HT1080 (cell line): Measurements from ENCODE around the gene FOXP1. TPM values are rescaled to one million over a fixed set of nuclear protein-coding genes. Genes with fewer than 3 reads are reported as not detected.
"Not testable (repeated sequence)": the region's sequence is repeated elsewhere in the genome, so short reads cannot be mapped to it uniquely, and the experiment has no call there.

ENCODE experiments used
- DNase-seq: peaks from one replicate; pipeline ENCODE4 v3.0.0-alpha.2; 2015; ENCODE audit warnings: low read depth
- total RNA-seq: library from RNA; depleted of rRNA; stranded (reverse); fragments of >200 nt; shearing (Covaris generic); gene quantifications from 2 replicates; pipeline ENCODE4 v1.2.3, GENCODE V29; 2014

FOXP1 gene
- total RNA-seq, 1 experiment from 2014 or later, result 65.9 TPM

DNA sequence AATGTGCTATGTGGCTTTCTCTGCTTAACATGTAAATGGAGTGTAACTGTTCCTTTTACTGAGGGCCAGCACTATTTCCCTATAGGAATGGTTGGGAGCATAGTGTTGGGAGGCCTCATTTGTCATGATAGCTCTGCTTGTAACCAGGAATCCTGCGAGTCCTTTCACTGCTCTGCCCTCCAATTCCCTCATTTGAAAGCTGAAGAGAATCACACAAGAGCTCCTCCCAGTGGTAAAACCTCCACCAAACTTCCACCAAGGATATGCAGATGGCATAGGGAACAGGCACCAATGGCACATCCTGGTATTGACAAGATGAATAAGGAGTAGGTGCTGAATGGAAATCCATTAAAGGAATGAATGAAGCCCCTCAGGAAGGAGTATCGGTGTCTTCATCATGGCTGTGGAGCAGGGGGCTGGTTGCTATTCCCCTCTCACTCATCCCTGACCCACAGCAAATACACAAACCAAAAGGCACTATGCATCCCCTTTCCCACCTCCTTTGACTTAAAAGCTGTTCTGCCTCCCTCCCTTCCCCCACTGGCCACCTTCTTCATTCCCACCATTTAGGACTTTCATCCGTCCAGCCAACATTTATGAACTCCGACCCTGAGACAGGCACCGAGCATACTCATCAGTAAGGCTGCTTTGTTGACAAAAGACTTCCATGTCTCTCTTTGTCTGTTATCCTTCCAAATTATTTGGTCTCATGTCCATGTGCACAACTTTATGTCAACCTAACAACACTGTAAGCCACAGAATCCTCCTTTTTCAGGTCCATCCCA, 560.8 kb downstream of the FOXP1 start:
- DNase-seq, result no peak

DNA sequence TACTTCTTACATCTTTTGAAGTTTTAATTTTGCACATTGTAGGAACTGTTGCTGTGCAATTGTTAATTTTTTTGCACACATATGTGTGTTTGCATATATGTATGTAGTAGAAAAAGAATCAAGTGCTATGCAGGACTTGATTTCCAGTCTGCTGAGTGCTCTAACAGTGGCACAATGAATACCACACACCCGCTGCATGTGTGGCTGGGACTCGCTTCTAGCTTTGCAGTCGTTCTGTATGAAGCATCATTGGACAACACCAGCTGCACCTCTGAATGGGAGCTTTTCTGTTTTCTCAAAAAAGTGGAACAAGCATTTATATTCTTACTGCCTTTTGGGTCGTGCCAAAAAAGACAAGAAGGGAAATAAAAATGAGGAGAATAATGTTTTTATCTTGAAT, 564.7 kb downstream of the FOXP1 start:
- no peak for DNase-seq

DNA sequence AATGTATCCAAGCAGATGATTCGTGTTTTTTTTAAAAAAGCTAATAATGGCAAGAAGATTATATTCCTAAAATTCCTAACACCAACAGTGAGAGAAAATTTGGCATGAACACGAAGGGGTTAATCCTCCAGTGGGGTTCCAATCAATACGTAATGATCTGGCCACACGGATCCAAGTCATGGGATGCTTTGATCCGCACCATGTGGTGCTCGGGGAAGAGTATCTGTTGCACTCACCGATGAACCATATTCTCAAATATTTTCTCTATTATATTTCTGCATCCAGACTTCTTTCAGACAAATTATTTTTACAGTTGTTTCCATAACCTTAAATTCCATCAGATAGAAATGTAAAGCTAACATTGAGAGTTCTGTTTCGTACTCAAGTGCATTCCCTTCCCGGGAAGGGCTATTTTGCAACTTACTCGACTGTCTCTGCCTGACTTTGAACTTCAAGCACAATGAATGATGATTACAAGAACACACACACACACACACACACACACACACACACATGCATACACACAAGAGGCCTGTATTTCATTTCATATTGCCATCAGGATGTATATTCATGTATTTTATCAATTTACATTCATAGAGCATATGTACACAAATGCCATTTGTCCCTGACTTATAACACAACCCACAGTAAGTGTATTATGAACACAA, 567.2 kb downstream of the FOXP1 start:
- DNase-seq, result no peak

DNA sequence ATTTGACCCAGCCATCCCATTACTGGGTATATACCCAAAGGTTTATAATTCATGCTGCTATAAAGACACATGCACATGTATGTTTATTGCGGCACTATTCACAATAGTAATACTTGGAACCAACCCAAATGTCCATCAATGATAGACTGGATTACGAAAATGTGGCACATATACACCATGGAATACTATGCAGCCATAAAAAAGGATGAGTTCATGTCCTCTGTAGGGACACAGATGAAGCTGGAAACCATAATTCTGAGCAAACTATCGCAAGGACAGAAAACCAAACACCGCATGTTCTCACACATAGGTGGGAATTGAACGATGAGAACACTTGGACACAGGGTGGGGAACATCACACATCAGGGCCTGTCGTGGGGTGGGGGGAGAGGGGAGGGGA, 568.9 kb downstream of the FOXP1 start:
- DNase-seq, result not testable (repeated sequence)

DNA sequence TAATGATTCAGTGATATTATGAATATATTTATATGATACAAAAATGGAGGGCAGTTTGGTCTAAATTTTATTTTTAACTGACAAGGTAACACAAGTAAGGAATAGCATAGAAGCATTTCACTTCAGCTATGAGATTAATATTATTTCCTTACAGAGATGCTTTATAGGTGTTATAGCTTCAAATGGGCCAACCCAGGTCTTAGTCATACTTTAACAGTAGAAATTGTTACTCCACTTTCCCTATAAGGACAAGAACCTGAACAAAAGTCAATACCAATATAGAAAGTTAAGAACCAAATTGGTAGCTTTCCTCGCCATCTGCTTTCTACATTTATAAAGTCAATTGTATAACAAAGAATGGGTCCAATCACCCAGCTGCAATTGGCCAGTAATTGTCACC, 570.6 kb downstream of the FOXP1 start:
- no peak for DNase-seq

DNA sequence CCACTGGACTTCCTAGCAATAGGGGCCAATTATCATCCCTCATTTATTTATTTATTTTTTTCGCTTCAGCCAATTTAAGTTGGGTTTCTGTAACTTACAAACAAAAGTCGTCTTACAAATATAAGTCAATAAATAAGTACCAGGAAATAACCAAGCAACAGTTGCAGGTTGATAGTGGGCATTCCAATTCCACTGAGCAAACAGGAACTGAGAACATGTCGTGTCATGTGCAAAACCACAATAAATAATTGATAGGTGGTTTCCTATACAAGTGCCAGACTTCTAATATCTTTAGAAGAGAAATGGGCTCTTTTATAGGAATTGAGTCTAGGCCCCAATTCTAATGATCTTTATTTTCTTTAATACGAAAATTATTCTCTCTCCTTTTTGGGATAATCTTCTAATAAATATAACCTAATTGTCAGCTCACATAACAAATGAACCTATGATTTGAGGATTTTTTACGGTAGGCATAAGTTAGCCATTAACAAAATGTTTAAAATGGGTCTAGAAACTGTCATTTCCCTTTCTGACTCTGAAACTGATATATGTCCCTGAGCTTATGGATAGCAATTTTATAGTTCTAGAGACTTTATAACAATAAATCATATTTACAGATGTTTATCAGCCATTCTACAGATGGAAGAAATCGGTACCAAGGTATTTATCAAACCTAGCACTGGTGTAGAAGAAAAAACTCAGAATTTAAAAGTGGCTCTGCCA, 571.8 kb downstream of the FOXP1 start:
- no peak for DNase-seq

DNA sequence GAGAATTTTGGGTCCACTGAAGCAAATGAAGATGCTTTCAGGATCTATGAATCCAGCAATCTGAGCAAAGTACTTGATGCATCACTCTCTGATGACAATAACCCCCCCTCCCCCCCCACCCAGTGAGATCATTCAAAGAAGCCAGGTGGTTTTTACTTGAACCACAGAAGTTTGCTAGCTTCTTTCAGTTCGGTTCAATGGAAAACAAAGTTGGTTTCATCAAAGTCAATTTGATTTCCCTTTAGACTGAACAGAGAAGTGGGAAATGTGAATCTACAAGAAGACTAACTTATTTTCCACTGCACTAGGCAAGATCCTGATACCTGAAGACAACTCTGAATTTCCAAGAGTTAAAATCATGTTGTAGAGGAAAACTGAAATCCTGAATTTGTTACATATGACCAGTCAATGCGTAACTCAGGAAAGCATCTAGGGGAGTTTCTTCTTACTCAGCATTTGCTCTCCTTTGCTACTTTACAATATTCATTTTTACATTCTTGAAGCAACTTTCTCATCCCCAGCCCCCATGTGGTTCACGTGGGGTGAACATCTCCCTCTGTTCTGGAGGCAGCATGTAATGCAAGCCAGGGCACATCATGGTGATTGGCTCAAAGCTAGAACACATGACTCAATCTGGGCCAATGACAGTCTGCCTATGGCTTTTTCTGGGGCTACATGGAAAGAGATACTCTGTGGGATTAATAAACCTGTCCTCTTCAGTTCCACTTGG, 572.6 kb downstream of the FOXP1 start:
- DNase-seq, result no peak

DNA sequence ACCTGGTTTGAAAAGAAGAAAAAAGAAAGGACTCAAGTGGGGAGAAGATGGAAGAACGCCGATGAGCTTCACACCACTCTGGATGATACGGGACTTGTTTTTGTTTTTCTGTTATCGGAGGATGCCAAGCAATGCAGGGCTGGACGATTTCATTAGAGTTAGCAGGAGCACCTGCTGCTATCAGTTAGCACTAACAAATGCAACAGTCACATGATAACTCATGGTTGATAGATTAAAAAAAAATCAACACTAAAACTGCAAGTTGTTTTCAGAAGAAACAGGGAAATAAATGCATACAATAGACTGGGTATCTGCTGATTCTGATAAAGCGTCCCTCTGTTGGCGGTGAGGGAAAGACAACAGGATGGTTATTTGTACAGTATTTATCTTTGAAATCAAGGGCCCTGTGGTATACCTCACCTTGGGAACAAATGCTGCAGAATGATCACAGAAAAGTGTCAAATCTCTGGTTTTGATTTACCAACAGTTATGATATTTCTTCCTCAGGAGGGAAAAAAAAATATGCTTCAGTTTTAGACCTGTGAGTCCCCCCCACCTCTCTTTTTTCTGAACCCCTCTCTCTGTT, 575.1 kb downstream of the FOXP1 start:
- no peak for DNase-seq

DNA sequence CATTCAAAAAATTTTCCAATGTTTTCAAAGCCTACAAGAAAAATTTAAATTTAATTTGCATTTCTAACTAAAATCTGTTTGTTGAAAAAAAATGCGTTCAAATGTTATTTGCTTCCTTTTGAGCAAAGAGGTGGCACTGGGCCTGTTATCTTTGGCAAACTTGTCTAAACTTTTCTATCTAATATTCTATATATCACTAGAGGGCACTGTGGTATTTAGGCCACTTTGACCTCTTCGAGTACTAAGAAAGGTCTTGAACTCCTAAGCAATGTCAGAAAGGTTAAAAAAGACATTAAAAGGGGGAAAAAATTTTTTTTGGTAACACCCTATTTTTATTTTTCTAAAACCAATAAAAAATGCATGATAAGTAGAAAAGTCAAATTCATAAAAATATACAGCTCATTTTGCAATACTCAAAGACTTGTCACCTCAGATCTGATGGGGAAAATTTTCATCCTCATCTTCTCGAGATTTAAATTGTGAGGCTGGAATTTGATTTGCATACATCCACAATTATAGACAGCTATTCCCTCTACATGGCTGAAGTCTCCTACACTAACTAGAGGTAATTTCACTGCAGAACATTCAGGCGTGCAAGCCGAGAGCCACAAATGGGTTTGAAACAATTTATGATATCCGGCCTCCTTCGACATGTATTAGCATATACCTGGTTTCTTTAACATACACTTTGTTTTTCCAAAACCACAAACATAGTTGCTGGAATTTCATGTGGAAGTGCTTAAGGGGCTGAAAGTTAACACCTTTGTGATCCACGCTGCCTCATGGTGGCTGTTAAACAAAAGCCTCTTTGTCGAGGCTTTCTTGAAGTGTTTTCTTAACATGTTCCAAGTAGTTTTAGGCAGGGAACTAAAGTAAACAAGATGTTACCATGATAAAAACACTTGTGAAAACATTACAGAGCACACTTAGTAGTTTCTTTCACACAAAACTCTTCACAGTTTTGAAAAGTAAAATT, 576.4 kb downstream of the FOXP1 start:
- peak; percentile 50 for DNase-seq

DNA sequence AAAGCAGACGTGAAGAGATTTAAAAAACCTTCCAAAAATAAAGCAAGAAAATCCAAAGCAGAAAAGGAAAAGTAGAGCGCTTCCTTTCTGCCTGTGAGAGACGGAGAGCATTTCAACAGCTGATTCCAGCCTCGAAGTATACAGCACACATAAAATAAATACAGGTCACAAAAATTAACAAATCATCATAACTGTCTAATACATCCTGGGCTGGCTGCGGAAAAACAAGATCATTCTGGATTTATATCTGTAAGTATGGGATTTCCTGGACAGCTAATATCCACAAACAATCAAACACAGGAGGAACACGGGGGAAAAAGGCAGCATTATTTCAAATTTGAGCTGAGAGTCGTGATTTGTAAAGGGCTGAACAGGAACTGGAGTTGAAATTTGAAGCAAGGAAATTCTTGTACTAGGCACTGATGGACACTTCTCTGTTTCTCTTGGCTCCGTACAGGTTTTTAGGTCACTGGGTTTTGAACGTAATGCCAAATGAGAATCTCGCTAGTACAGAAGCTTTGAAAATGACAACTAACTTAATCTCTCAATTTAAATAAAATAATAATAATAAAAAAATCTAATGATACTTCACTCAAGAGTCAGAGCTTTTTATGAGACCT, 577.7 kb downstream of the FOXP1 start:
- no peak for DNase-seq

DNA sequence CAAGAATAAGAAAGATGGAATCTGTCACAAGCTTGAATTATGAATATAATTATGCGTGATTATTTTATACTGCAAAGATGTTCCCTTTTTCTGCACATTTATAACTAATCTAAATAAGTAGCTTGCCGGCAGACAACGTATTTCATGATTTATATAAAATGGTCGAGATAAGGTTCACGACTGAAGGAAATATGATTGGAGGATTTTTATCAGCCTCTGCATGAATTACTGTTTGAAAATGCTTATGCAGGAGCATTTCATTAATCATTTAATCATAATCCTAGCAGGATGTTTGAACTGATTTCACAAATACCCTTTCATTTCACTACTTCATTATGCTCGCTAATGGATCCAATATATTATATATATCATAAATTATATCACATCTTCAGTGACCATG, 580.0 kb downstream of the FOXP1 start:
- no peak for DNase-seq

DNA sequence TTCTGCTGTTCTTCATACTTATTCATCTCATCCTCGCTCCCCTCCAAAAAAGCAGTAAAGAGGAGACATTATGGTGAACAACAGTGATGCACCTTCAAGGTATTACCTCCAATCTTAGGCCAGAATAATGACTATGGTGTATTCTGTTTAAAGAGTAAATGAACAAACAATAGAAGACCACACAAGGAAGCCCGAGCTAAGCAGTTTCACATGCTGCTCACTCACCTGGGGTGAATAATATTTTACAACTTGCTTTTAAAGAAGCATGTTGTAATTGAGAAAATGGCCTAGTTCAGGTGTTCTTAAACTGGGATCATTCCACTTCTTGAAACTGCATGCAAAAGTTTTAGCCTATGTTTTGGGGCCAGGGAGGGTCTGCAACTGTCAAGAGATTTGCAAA, 581.2 kb downstream of the FOXP1 start:
- no peak for DNase-seq

DNA sequence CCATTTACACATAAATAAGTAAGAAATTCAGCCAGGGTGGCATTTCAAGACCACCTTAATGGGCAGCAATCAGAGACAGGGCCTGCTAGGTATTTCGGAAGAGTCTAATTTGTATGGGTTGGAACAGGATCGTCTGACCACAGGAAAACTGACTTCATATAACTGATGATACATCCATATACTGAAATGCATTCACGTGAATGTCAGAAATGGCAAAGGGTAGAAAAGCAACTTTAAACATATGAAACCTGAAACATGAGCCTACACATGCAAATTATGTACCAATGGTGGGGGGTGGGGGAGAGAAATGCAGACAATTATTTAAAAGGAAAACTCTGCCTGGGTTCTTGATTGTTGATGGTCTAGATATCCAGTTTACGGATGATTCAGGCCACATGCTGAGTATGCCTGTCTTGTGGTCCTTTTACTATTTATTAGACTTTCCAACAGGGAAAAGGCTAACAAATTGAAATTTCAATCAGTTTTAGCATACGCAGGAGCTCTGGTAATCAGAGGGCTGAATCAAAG, 582.2 kb downstream of the FOXP1 start:
- DNase-seq, result no peak

DNA sequence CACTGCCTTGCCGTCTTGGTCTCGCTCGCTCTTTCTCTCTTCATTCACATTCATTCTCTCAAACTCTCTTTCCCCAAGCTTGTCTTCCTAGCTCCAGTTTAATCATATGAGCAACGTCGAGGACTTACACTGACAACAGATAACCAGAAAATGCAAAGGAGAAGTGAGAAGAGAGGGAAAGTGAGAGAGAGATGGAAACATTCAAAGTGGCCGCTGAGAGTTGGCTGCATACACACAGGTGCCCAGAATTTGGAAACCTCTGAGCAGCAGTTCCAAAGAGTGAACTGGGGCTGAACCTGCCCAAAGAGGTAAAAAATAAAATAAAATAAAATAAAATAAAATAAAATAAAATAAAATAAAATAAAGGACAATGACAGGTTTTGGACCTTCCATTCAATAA, 583.0 kb downstream of the FOXP1 start:
- no peak for DNase-seq

DNA sequence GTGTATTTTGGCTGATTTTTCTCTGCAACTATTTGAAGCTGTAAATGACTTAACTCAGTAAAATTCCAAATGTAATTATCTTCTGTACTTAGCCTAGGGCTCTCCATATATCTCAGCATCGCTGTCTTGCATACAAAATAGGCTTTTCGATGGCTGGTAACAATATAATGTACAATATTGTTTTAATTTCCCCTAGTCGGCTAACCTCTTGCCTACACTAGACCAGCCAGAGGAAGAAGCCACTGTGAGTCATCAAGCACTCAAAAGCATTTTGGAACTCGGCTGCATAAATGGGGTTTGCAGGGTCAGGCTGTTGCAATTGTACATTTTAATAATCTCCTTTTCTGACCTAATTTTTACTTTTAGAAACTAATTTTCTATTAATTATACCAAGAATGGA, 583.8 kb downstream of the FOXP1 start:
- DNase-seq, result peak; percentile 69

DNA sequence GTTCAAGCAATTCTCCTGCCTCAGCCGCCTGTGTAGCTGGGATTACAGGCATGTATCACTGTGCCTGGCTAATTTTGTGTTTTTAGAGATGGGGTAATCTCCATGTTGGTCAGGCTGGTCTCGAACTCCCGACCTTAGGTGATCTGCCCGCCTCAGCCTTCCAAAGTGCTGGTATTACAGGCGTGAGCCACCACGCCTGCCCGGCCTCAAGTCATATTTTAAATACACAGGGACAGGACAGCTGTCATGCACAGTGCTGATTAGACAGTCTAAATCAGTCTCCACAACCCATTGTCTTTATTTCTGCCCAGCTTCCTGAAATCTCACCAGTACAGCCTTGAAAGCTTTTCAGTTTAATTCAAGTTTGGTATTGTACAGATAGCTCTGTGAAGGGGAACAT, 587.4 kb downstream of the FOXP1 start:
- no peak for DNase-seq

DNA sequence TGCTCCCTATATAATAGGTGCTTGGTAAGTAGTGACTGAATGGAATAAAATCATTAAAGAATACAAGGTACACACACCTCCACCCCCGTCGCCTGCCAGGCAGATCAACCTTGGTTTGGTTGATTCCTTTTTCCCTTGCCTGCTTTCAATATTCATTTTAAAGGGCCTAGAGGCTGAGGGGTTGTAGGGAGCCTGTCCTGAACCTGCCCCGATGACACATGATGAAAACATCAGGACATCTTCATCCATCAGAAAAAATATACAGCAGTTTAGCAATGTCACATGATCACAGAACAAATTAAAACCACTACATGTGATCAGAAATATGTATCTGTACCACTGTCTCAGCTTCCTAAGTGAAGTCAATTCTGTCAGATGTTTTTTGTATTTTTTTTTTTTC, 588.9 kb downstream of the FOXP1 start:
- no peak for DNase-seq

DNA sequence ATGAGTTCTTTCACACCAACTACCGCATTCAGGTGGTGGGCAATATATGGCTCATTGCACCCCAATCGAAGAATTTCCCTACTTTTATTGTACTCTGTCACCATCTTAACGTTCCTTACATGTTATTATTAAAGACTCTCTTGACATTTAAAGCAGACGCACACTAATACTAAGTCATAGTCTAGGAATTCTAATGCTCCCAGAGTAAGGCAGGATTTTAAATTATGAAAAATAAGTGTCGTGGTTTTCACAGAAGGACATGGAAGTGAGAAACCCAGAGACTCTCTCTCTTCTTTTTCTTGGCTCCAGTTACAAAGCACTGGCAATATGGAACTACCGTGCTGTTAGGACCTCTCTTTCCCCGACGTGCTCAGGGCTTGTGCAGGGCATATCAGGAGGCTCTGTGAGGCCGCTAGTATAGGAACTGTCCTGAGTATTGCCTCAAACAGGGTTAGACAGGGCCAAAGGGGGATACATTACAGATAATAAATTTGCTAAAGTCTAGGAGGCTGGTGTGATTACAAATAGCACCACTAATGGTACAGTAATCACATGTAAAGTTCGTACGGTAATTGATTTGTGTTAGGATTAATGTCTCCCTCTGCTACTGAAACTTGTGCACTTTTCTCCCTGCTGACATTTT, 590.8 kb downstream of the FOXP1 start:
- DNase-seq, result no peak

DNA sequence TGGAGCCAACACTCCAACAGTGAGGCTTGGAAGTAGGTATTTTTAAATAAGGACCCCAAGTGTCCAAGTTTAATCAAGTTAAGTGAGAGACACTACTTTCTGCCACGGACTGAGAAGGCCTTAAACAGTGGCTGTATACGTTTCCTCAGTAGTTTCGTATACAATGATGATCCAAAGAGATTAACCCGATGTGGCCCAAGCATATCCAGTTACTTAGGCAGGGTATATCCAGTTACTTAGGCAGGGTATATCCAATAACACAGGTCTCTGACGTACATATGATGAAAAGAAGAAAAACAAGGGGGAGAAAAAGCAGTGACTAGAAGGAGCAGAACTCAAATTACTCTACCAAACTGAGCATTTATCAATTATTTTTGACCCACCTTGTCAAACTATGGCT, 591.4 kb downstream of the FOXP1 start:
- no peak for DNase-seq
